ENCODE data around the gene LIME1.

The LIME1 gene

DNA sequence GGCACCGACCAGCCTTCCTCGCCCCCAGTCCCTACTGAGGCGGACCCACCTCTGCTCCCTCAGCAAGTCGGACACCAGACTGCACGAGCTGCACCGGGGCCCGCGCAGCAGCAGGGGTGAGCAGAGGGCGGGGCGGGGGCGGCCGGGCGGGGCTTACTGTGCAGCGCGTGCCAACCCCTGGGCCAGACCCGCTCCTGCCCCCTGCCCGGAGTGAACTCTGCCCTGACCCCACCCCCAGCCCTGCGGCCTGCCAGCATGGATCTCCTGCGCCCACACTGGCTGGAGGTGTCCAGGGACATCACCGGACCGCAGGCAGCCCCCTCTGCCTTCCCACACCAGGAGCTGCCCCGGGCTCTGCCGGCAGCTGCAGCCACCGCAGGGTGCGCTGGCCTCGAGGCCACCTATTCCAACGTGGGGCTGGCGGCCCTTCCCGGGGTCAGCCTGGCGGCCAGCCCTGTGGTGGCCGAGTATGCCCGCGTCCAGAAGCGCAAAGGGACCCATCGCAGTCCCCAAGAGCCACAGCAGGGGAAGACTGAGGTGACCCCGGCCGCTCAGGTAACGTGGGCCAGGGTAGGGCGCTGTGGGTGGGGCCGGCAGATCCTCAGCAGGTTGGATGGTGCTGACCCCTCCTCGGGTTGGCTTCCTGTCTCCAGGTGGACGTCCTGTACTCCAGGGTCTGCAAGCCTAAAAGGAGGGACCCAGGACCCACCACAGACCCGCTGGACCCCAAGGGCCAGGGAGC lies 1.7 kb downstream of the LIME1 start:
- peaks cover 18% of the 10 kb centered on the region for H3K79me1 ChIP-seq (replicated peaks; ENCODE audit: low read length, poor library complexity, severe bottlenecking)

DNA sequence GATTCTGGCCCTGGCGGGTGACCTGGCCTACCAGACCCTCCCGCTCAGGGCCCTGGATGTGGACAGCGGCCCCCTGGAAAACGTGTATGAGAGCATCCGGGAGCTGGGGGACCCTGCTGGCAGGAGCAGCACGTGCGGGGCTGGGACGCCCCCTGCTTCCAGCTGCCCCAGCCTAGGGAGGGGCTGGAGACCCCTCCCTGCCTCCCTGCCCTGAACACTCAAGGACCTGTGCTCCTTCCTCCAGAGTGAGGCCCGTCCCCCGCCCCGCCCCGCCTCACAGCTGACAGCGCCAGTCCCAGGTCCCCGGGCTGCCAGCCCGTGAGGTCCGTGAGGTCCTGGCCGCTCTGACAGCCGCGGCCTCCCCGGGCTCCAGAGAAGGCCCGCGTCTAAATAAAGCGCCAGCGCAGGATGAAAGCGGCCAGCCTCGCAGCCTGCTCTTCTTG lies 2.2 kb downstream of the LIME1 start:
- Histone ChIP-seq H3K23ac (ENCODE audit: low read length in 2 of 2) (peak overlapping the region in 1 of 2 experiments; percentile 46), H3K18ac (ENCODE audit: low read depth in 1 of 2, low read length in 2 of 2) (peak overlapping the region; percentile 50 to 82), H3K27ac (ENCODE audit: low read length, poor library complexity, severe bottlenecking) (no peak overlapping the region), H3K36me3 (ENCODE audit: control insufficient read depth in 1 of 2, insufficient read depth in 2 of 2, low read depth in 1 of 2, low read length in 2 of 2) (peaks cover 45 to 73% of the 10 kb centered on the region in 2 experiments), H3K9ac (ENCODE audit: low read length) (peak overlapping the region; percentile 63), H3K79me1 (replicated peaks; ENCODE audit: low read length, poor library complexity, severe bottlenecking) (peaks cover 12% of the 10 kb centered on the region), H2BK15ac (ENCODE audit: low read depth, poor library complexity, severe bottlenecking) (peak overlapping the region; percentile 82), H3K14ac (ENCODE audit: low read length in 2 of 2) (no peak overlapping the region), H2BK120ac (ENCODE audit: low read depth, low read length) (peak overlapping the region; percentile 78), H3K4me2 (ENCODE audit: low read length, poor library complexity, severe bottlenecking) (peak overlapping the region; percentile 85), H2BK5ac (ENCODE audit: low read depth, low read length, poor library complexity, severe bottlenecking) (no peak overlapping the region), H4K91ac (ENCODE audit: low read length) (no peak overlapping the region), H3K27me3 (ENCODE audit: control insufficient read depth in 1 of 2, insufficient read depth in 1 of 2, low read length in 2 of 2) (no peaks in the 10 kb centered on the region), H3K9me3 (ENCODE audit: control insufficient read depth, low read length) (no peaks in the 10 kb centered on the region), H2AFZ (ENCODE audit: low read depth, low read length) (no peak overlapping the region), H3K4ac (ENCODE audit: low read depth in 1 of 2, low read length in 2 of 2) (no peak overlapping the region), H2AK5ac (ENCODE audit: low read length, severe bottlenecking) (no peak overlapping the region), H2BK12ac (ENCODE audit: low read length in 2 of 2) (peak overlapping the region in 1 of 2 experiments; percentile 50), H3K4me3 (ENCODE audit: insufficient read depth in 1 of 2, low read depth in 1 of 2, low read length in 2 of 2) (peak overlapping the region; percentile 11 to 65), H3K4me1 (ENCODE audit: control insufficient read depth, insufficient read depth, low read depth, low read length) (peaks cover 40% of the 10 kb centered on the region), H4K8ac (ENCODE audit: low read length) (peak overlapping the region; percentile 45)
- DNase-seq, result peak; percentile 61
- 12% methylated on average over 26 of the region's 26 CpGs for WGBS

More for the DNA sequence above, 1.7 kb downstream of the LIME1 start:
- Histone ChIP-seq H4K8ac (ENCODE audit: low read length) (peak overlapping the region; percentile 45), H2BK12ac (ENCODE audit: low read length in 2 of 2) (no peak overlapping the region), H2BK5ac (ENCODE audit: low read depth, low read length, poor library complexity, severe bottlenecking) (peak overlapping the region; percentile 20), H3K23ac (ENCODE audit: low read length in 2 of 2) (peak overlapping the region in 1 of 2 experiments; percentile 46), H2AFZ (ENCODE audit: low read depth, low read length) (no peak overlapping the region), H3K14ac (ENCODE audit: low read length in 2 of 2) (no peak overlapping the region), H3K4me2 (ENCODE audit: low read length, poor library complexity, severe bottlenecking) (peak overlapping the region; percentile 85), H3K27me3 (ENCODE audit: control insufficient read depth in 1 of 2, insufficient read depth in 1 of 2, low read length in 2 of 2) (no peaks in the 10 kb centered on the region), H3K27ac (ENCODE audit: low read length, poor library complexity, severe bottlenecking) (no peak overlapping the region), H3K9ac (ENCODE audit: low read length) (no peak overlapping the region), H3K4ac (ENCODE audit: low read depth in 1 of 2, low read length in 2 of 2) (peak overlapping the region in 1 of 2 experiments; percentile 21), H2AK5ac (ENCODE audit: low read length, severe bottlenecking) (no peak overlapping the region), H3K4me3 (ENCODE audit: insufficient read depth in 1 of 2, low read depth in 1 of 2, low read length in 2 of 2) (no peak overlapping the region), H3K9me3 (ENCODE audit: control insufficient read depth, low read length) (no peaks in the 10 kb centered on the region), H2BK15ac (ENCODE audit: low read depth, poor library complexity, severe bottlenecking) (no peak overlapping the region), H3K36me3 (ENCODE audit: control insufficient read depth in 1 of 2, insufficient read depth in 2 of 2, low read depth in 1 of 2, low read length in 2 of 2) (peaks cover 45 to 73% of the 10 kb centered on the region in 2 experiments), H4K91ac (ENCODE audit: low read length) (no peak overlapping the region), H3K18ac (ENCODE audit: low read depth in 1 of 2, low read length in 2 of 2) (peak overlapping the region; percentile 23 to 50), H3K4me1 (ENCODE audit: control insufficient read depth, insufficient read depth, low read depth, low read length) (peaks cover 40% of the 10 kb centered on the region), H2BK120ac (ENCODE audit: low read depth, low read length) (no peak overlapping the region)
- no peak for DNase-seq
- 25% methylated on average over 38 of the region's 43 CpGs for WGBS

DNA sequence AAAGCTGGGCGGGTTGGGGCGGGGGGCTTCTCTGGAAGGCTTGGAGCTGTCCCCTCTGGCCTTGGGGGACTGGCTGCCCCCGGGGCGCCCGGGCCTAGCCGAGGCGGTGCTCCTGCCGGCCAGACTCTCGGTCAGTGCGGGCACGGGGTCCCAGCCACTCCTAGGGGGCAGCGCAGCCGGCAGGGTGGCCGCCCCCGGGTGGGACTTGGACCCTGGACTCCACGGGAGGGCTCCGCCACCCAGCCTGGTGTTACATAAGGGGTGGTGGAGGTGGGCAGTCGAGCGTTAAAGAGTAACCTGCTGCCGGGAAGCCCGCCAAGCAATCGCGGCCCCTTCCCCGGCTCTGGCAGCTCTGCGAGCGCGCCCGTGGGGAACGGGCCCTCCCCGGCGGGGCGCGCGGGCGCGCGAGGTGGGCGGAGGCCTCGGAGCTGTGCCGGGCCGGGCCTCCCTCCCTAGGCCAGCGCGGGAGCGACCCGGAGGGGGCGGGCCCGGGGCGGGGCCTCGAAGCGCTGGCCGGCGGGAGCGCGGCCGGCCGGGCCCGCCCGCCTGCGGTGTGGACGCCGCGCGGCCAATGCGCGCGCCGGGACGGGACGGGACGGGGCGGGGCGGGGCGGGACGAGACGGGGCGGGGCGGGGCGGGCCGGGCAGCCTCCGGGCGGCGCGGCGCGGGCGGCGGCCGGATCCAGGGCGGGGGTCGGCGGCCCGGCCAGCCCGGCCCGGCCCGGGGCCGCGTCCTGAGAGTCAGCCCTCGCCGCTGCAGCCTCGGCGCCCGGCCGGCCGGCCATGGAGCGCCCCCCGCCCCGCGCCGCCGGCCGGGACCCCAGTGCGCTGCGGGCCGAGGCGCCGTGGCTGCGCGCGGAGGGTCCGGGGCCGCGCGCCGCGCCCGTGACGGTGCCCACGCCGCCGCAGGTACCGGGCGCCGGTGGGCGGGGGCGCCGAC lies 2.9 kb downstream of the LIME1 start, which contains the start of gene SLC2A4RG:
Gene SLC2A4RG, plus strand, starts transcription at position 647 of the 940 bp plus-strand sequence. Its CDS starts 137 bp downstream, at position 784.
- Histone ChIP-seq H3K23ac (ENCODE audit: low read length in 2 of 2) (peak within 1 kb of the TSS; percentile 46 to 93), H3K27me3 (ENCODE audit: control insufficient read depth in 1 of 2, insufficient read depth in 1 of 2, low read length in 2 of 2) (no peaks in the 10 kb centered on the region), H2BK12ac (ENCODE audit: low read length in 2 of 2) (peak within 1 kb of the TSS; percentile 15 to 50)

More for the DNA sequence above, 2.9 kb downstream of the LIME1 start, which contains the start of gene SLC2A4RG:
- Histone ChIP-seq H2AFZ (ENCODE audit: low read depth, low read length) (peak within 1 kb of the TSS; percentile 36), H3K27ac (ENCODE audit: low read length, poor library complexity, severe bottlenecking) (peak within 1 kb of the TSS; percentile 95), H2AK5ac (ENCODE audit: low read length, severe bottlenecking) (peak within 1 kb of the TSS; percentile 80), H3K14ac (ENCODE audit: low read length in 2 of 2) (peak within 1 kb of the TSS in 1 of 2 experiments; percentile 94), H3K79me1 (replicated peaks; ENCODE audit: low read length, poor library complexity, severe bottlenecking) (peaks cover 9% of the 10 kb centered on the region), H2BK15ac (ENCODE audit: low read depth, poor library complexity, severe bottlenecking) (peak within 1 kb of the TSS; percentile 82), H2BK5ac (ENCODE audit: low read depth, low read length, poor library complexity, severe bottlenecking) (peak within 1 kb of the TSS; percentile 84), H3K4me2 (ENCODE audit: low read length, poor library complexity, severe bottlenecking) (peak within 1 kb of the TSS; percentile 85), H4K91ac (ENCODE audit: low read length) (peak within 1 kb of the TSS; percentile 90), H3K36me3 (ENCODE audit: control insufficient read depth in 1 of 2, insufficient read depth in 2 of 2, low read depth in 1 of 2, low read length in 2 of 2) (peaks cover 43 to 67% of the 10 kb centered on the region in 2 experiments), H2BK120ac (ENCODE audit: low read depth, low read length) (peak within 1 kb of the TSS; percentile 90), H3K9me3 (ENCODE audit: control insufficient read depth, low read length) (no peaks in the 10 kb centered on the region), H3K4me1 (ENCODE audit: control insufficient read depth, insufficient read depth, low read depth, low read length) (peaks cover 40% of the 10 kb centered on the region), H3K4me3 (ENCODE audit: insufficient read depth in 1 of 2, low read depth in 1 of 2, low read length in 2 of 2) (peak within 1 kb of the TSS; percentile 78 to 86), H3K4ac (ENCODE audit: low read depth in 1 of 2, low read length in 2 of 2) (peak within 1 kb of the TSS; percentile 80 to 81), H3K9ac (ENCODE audit: low read length) (peak within 1 kb of the TSS; percentile 88), H4K8ac (ENCODE audit: low read length) (peak within 1 kb of the TSS; percentile 67), H3K18ac (ENCODE audit: low read depth in 1 of 2, low read length in 2 of 2) (peak within 1 kb of the TSS; percentile 89 to 93)
- DNase-seq, result peak; percentile 74
- WGBS, result 2% methylated on average over 46 of the region's 136 CpGs

All from mesenchymal stem cell (in vitro differentiated cells and primary cell).